ENCODE data around the gene SMARCA4. TPM values are rescaled to one million over a fixed set of nuclear protein-coding genes. Genes with fewer than 3 reads are reported as not detected.

Gene SMARCA4
- total and polyA plus RNA-seq, 12 donors = 46.3 to 124 (median 64.9) TPM

GRCh38 chr19:11016631-11017030 is 55.8 kb downstream of the SMARCA4 start:
- TF ChIP-seq, protein P1, sequence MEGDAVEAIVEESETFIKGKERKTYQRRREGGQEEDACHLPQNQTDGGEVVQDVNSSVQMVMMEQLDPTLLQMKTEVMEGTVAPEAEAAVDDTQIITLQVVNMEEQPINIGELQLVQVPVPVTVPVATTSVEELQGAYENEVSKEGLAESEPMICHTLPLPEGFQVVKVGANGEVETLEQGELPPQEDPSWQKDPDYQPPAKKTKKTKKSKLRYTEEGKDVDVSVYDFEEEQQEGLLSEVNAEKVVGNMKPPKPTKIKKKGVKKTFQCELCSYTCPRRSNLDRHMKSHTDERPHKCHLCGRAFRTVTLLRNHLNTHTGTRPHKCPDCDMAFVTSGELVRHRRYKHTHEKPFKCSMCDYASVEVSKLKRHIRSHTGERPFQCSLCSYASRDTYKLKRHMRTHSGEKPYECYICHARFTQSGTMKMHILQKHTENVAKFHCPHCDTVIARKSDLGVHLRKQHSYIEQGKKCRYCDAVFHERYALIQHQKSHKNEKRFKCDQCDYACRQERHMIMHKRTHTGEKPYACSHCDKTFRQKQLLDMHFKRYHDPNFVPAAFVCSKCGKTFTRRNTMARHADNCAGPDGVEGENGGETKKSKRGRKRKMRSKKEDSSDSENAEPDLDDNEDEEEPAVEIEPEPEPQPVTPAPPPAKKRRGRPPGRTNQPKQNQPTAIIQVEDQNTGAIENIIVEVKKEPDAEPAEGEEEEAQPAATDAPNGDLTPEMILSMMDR (IDR thresholded peaks at IDR 0.05) = no peak
- no peak for TF ChIP-seq POLR2A (IDR thresholded peaks at IDR 0.05)
- 83 to 88% (median 84%) methylated on average over 5 of the region's 5 CpGs for WGBS, 4 donors
- Histone ChIP-seq H3K36me3 (replicated peaks in 1 of 2) (peaks cover 0 to 90% of the 10 kb centered on the region in 2 donors), H3K9me3 (replicated peaks in 1 of 3) (no peaks in the 10 kb centered on the region), H3K27me3 (no peaks in the 10 kb centered on the region), H3K4me1 (replicated peaks in 1 of 2) (peaks cover 0 to 9% of the 10 kb centered on the region in 2 donors), H3K27ac (no peak overlapping the region), H3K4me3 (no peak overlapping the region)
- intact Hi-C loops (cut with DNase I) = no loop called here
- no peak for DNase-seq

DNA sequence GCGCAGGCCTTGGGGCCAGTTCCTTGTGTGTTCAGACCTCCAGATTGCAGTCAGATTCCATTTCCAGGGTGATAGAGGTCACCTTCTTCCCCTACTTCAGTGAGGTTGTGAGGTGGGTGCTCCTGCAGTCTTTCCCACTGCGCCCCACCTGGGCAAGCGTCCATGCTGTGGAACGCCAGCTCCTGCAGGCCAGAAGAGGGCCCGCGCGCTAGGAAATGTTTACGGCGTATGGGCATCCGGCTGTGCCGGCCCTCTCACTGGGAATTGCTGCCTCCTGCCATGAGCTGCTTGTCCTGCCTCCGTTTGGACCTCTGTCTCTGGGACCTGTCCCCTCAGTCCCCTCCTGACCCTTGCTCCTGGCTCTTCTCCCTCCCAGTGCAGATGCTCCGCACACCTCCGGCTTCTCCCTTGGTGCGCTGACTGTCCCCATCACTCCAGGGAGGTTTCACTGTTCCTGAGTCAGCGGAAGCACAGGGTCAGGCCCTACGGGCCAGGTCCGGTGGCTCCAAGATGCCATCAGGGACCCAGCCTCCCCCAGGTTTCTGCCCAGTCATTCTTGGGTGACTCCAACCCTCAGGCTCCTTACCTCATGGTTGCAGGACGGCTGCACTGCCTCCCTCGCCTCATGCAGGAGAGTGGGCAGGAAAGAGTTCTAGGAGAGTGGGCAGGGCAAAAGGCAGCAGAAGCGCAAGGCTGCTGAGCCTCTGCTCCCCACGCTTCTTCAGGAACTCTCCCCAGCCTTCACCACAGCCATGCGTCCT is 56.6 kb downstream of the SMARCA4 start:
- 95 to 97% (median 95%) methylated on average over 18 to 23 of the region's 23 CpGs for WGBS, 4 donors
- Histone ChIP-seq H3K27me3 (no peaks in the 10 kb centered on the region), H3K36me3 (replicated peaks in 1 of 2) (peaks cover 0 to 90% of the 10 kb centered on the region in 2 donors), H3K4me3 (no peak overlapping the region), H3K27ac (no peak overlapping the region), H3K9me3 (replicated peaks in 1 of 3) (no peaks in the 10 kb centered on the region), H3K4me1 (replicated peaks in 1 of 2) (peaks cover 0 to 9% of the 10 kb centered on the region in 2 donors)
- DNase-seq = no peak
- intact Hi-C loops (cut with DNase I) = no loop called here
- TF ChIP-seq, protein P1 (IDR thresholded peaks at IDR 0.05) = no peak
- no peak for TF ChIP-seq POLR2A (IDR thresholded peaks at IDR 0.05)

- no peak for TF ChIP-seq POLR2A (IDR thresholded peaks at IDR 0.05)
- intact Hi-C loops (cut with DNase I) = no loop called here
- Histone ChIP-seq H3K4me3 (no peak overlapping the region), H3K9me3 (replicated peaks in 1 of 3) (no peaks in the 10 kb centered on the region), H3K4me1 (replicated peaks in 1 of 2) (peaks cover 0 to 9% of the 10 kb centered on the region in 2 donors), H3K27me3 (no peaks in the 10 kb centered on the region), H3K27ac (no peak overlapping the region), H3K36me3 (replicated peaks in 1 of 2) (peaks cover 0 to 89% of the 10 kb centered on the region in 2 donors)
- 83 to 93% (median 87%) methylated on average over 12 of the region's 12 CpGs for WGBS, 4 donors
- no peak for DNase-seq
Observed at GRCh38 chr19:11018179-11018578, 57.3 kb downstream of the SMARCA4 start.

- intact Hi-C loops (cut with DNase I) = no loop called here
- DNase-seq = no peak
- 89 to 93% (median 92%) methylated on average over 12 to 13 of the region's 13 CpGs for WGBS, 4 donors
- Histone ChIP-seq H3K36me3 (replicated peaks in 1 of 2) (peaks cover 0 to 89% of the 10 kb centered on the region in 2 donors), H3K4me3 (no peak overlapping the region), H3K27ac (no peak overlapping the region), H3K9me3 (replicated peaks in 1 of 3) (no peaks in the 10 kb centered on the region), H3K4me1 (replicated peaks in 1 of 2) (peaks cover 0 to 9% of the 10 kb centered on the region in 2 donors), H3K27me3 (no peaks in the 10 kb centered on the region)
- TF ChIP-seq POLR2A (IDR thresholded peaks at IDR 0.05) = no peak
- TF ChIP-seq, protein P1 (IDR thresholded peaks at IDR 0.05) = no peak
Observed at GRCh38 chr19:11018763-11019162, 57.9 kb downstream of the SMARCA4 start.

- H3K27ac ChIP-seq = no peak overlapping the region
- intact Hi-C loops (cut with DNase I) = no loop called here
- peaks cover 0 to 89% of the 10 kb centered on the region in 2 donors for H3K36me3 ChIP-seq (replicated peaks in 1 of 2)
- H3K4me3 ChIP-seq = no peak overlapping the region
- H3K4me1 ChIP-seq (replicated peaks in 1 of 2) = peaks cover 1 to 13% of the 10 kb centered on the region in 2 donors
- TF ChIP-seq, protein P1 (IDR thresholded peaks at IDR 0.05) = no peak
- no peak for TF ChIP-seq POLR2A (IDR thresholded peaks at IDR 0.05)
- no peak for DNase-seq
- H3K9me3 ChIP-seq (replicated peaks in 1 of 3) = no peaks in the 10 kb centered on the region
- WGBS, 4 donors = 93 to 98% (median 96%) methylated on average over 9 to 21 of the region's 21 CpGs
- no peaks in the 10 kb centered on the region for H3K27me3 ChIP-seq
Observed at GRCh38 chr19:11019262-11019661, 58.4 kb downstream of the SMARCA4 start.
